Effector CD8-positive, alpha-beta T cell (primary cell): ENCODE data around the gene MECP2.
"Not testable (repeated sequence)": the region's sequence is repeated elsewhere in the genome, so short reads cannot be mapped to it uniquely, and the experiment has no call there.

Experiments
- DNase-seq: peaks from one replicate; lab custom pipeline; 2025; lab: John Stamatoyannopoulos, UW

Gene MECP2

DNA sequence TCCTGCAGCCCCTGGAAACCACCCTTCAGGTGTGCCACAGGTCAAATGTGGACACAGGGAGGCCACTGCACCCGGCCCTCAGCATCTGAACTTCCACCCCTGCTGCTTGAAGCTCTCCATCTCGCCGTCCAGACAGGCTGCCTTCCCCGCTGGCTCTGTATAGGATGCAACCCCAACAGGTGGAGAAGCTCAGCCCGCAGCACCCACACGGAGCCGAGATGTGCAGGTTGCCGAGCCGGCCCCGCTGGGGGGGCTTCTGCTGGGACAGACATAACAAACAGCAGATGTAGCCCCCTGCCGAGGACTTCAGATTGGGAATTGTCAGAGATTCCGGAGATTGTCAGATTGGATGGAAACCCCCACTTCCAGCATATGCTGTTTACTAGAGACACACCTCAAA lies 104.4 kb downstream of the MECP2 start:
- DNase-seq = no peak

DNA sequence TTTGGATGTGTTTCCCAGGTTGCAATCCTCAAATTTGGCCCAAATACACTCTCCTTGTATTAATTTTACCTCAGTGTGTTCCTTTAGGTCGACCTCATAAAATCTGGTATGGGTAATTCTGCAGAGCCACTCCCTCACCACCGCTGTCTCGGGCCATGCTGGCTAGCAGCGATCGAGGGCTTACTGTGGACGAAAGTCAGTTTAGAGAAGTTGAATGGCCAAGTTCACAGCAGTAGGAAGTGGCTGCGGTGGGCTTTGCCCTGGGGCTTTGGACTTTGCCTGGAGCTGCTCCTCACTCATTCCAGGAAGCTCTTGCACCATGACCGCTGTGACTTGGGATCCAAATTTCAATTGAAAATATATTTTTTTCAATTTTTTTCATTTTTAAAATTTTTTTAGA lies 105.3 kb downstream of the MECP2 start:
- no peak for DNase-seq

DNA sequence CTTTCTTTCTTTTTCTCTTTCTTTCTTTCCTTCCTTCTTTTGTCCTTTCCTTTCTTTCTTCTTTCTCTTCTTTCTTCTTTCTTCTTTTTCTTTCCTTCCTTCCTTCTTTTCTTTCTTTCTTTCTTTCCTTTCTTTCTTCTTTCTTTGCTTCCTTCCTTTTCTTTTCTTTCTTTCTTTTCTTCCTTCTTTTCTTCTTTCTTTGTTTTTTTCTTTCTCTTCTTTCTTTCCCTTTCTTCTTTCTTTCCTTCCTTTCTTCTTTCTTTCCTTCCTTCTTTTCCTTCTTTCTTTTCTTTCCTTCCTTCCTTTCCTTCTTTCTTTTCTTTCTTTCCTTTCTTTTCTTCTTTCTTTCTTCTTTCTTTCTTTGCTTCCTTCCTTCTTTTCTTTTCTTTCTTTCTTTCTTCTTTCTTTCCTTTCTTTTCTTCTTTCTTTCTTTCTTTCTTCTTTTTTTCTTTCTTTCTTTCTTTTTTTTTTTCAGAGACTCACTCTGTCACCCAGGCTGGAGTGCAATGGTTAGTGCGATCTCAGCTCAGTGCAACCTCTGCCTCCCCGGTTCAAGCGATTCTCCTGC lies 106.4 kb downstream of the MECP2 start:
- DNase-seq = no peak

DNA sequence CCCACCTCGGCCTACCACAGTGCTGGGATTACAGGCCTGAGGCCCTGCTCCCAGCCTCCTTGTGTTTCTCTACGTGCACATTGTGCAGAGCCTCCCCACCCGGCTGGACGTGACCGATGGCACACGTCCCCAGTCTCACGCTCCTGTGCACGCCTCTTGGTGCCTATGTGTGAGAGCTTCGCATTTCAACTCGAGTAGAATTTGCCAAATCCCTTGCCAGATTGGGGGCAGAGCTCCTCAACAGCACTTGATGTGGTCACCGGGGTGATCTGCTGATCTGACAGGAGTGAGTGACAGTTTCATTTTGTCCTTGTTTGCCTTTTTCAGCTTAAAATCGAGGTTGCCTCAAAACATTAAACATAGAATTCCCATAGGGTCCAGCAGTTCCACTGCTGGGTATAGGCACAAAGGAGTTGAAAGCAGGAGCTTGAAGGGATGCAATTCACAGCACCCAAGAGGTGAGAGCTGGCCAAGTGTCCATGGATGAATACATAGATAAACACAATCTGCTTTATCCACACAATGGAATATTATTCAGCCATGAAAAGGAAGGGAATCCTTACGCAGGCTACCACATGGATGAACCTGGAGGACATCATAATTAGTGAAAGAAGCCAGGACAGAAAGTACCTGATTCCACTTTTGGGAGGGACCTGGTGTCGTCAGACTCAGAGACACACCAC lies 107.4 kb downstream of the MECP2 start:
- DNase-seq = no peak

DNA sequence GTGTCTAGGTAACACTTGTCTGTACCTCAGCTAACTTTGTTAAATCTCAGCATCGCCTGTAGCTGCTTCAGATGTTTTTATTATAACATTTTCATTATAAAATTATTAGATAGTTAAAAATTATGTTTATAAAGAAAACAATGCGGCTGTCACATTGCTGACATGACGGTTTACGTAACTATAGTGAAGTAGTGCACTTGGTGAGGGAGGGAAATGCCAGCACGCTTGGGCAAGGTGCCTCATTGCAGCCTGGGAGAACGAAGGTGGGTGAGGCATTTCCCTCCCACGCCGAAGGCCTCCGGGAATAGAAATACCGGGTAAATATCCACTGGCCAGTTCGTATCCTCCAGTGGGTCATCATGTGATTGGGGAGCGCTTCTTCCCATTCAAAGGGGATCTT lies 109.0 kb downstream of the MECP2 start:
- no peak for DNase-seq

DNA sequence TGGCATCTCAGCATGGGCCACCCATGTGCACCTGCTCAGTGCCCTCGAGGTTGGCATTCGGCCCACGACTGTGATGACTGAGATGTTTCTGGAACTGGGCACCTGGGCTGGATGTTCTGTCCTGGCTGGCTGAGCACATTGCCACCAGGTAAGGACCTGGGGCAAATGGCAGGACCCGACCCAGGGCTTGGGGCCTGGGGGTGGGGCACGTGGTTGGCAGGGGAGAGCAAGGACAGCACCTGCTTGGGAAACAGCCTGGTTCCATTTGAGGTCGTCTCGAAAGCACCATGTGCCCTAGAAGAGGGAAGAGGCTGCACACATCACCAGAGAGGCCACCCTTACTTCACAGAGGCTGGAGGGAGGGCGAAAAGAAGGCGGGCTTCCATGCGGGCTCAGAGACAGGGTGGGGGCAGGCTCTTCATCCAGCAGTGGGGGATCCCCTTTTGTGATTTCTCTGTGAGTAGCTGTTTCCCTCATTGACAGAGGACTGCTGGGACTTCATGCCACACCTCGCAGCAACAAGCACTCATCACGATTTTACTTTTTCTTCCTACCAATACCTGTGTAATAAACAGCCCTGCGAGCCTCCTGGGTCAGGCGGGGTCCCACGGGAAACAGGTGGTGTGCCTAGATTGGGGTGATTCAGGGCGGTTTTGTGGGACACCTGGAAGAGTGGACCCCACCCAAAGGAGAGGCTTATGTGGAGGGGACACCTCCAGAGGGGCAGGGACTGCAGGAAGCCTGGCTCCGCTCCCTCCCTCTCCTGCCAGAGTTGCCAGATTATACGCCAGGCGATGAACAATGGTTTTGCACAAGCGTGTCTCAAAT lies 113.0 kb downstream of the MECP2 start:
- DNase-seq = no peak

DNA sequence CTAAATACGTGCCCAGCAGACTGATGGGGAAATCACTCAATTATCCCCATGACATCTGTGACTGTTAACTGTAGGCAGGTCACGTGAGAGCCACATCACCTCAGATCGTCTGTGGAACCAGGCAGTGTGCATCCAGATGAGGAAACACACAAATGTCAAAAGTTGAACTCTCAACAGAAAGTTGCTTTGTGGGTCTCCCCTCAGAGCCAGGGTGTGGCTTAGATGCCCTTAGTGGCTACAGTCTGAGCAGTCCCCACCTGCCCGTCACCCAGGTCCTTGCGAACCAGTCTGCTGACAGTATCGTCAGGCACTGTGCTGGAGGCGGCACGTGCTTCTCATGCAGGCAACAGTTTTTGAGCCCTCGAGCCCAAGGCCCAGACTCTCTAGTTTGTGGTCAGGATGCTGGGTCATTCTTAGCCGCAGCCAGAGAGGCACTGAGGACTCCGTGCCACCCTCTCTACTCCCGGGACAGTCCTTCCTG lies 114.2 kb downstream of the MECP2 start:
- no peak for DNase-seq

DNA sequence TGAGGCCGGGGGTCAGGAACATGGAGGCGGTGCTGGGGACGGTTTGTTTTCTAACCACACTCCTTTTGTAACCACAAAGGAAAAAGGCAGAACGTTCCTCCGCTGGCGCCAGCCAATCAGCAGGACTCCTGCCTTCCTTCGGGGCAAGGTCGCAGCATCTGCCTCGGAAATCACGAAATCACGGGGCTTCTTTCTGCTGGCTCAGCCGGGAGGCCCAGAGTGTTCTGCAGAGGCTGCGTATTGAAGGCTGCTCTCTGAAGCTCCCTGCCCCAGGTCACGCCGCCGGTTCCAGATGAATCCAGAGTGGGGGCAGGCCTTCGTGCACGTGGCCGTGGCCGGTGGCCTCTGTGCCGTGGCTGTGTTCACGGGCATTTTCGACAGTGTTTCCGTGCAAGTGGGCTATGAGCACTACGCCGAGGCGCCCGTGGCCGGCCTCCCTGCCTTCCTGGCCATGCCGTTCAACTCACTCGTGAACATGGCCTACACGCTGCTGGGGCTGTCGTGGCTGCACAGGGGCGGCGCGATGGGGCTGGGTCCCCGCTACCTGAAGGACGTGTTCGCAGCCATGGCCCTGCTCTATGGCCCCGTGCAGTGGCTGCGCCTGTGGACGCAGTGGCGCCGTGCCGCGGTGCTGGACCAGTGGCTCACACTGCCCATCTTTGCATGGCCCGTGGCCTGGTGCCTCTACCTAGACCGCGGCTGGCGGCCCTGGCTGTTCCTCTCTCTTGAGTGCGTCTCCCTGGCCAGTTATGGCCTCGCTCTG lies 115.6 kb downstream of the MECP2 start:
- peak; percentile 27 for DNase-seq

DNA sequence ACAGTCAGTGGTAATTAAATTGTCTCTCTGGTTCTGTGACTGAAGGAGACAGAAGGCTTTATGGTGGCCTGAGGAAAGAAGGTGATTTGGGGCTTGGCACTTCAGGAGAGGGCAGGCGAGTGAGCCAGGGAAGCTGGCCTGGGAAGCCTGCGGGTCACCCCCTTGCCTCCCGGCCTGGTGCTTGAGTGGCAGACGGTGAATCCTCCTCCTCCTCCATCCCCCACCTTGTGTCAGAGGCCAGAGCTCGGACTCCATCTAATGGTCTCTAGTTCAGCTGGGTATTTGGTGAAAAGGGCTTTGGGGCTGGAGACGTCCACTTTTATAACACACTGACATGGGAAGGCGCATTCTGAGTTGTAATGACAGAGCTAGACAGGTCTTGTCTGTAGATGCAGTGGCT lies 116.3 kb downstream of the MECP2 start:
- DNase-seq = no peak

DNA sequence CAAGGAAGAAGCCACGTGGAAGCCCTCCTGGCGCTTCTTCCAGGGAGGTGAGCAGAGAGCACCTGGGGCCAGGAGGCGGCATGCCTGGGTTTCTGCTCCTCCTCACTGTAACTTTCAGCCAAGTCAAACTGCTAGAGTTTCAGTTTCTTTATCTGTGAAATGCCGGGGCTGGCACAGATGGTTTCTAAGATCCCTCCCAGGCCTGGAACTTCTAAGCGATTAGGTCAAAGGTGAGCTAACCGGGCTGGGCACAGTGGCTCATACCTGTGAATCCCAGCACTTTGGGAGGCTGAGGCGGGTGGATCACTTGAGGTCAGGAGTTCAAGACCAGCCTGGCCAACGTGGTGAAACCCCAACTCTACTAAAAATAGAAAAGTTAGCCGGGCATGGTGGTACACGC lies 117.1 kb downstream of the MECP2 start:
- DNase-seq = not testable (repeated sequence)

DNA sequence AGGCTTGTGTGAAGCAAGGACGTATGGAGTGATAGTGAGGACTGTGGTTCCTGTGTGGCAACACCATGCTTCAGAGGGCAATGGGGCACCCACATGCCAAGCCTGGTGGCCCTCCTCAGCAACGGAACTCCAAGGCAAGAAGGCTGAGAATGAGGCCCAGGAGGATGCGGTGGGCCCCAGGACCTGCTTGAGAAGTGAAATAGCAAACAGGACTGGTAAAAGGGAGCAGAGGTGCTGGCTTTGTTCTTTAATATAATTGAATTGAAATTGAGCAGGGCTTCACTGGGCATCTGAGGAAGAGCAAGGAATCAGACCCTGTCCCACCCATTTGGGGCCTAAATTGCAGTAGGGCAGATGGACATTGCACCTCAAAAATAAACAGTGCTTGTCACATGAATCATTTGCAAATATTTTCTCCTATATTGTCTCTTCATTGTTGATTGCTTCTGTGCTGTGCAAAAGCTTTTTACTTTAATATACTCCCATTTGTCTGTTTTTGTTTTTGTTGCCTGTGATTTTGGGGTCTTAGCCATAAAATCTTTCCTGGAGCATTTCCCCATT lies 122.7 kb downstream of the MECP2 start:
- DNase-seq = no peak

DNA sequence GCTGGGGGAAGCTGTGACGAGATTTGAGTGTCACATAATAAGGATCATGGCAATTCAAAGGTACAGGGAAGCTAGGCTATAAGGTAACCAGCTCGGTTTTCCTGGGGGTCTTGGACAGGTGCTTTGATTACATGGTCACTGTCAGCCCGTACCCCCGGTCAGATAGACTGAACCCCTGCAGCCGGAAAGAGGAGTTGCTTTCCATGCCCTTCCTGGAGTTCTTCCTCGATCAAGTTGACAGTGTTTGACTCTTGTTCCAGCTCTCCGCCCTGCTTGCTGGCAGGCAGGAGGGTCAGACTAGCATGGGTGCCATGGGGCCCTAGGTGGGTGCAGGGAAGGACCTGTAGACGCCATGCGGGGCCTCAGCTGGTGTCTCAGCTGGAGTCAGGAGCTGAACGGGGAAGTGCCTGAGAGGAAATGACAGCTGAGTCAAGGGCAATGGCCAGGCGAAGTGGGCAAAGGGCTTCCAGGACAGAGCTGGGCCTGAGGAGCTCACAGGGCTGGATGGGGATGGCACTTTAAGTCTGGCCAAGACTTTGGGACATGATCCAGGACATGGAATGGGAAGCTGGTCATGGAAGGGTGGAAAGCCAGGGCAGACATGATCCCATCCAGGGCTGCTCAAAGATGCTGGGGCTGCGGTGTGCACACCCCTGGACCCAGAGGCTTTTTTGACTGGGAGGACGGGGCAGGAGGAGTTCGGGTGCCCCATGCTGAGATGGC lies 123.4 kb downstream of the MECP2 start:
- no peak for DNase-seq

DNA sequence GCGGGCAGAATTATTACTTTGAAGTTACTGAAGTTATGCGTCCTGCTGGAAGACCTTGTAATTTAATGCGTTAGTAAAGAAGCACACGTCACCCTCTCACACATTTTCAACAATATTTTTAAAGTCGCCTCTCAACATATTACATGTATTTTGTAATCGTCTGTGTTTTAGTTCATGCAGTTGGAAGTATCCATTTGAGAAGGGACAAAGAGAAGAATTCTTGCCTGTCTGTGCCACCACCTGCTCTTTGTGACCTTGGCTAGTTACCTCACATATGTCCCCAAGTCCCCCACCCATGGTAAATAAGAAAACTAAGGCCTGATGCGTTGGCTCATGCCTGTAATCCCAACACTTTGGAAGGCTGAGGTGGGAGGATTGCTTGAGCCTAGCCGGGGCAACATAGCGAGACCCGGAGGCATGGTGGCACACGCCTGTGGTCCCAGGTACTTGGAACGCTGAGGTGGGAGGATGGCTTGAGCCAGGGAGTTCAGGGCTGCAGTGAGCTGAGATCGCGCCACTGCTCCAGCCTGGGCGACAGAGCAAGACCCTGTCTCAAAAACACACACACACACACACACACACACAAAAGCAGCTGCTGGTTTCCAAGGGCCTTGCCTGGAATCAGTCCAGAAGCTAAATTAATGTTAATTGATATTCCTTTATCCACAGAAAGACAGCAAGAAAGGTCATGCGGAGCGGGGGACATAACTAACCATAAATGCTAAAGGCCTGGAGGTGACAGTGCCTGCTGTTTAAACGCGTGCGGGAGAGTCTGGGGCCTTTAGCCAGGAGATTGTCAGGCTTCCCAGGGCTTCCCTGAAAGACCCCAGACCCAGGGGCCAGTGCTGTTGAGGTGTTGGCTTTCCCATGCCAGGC lies 124.2 kb downstream of the MECP2 start:
- no peak for DNase-seq

DNA sequence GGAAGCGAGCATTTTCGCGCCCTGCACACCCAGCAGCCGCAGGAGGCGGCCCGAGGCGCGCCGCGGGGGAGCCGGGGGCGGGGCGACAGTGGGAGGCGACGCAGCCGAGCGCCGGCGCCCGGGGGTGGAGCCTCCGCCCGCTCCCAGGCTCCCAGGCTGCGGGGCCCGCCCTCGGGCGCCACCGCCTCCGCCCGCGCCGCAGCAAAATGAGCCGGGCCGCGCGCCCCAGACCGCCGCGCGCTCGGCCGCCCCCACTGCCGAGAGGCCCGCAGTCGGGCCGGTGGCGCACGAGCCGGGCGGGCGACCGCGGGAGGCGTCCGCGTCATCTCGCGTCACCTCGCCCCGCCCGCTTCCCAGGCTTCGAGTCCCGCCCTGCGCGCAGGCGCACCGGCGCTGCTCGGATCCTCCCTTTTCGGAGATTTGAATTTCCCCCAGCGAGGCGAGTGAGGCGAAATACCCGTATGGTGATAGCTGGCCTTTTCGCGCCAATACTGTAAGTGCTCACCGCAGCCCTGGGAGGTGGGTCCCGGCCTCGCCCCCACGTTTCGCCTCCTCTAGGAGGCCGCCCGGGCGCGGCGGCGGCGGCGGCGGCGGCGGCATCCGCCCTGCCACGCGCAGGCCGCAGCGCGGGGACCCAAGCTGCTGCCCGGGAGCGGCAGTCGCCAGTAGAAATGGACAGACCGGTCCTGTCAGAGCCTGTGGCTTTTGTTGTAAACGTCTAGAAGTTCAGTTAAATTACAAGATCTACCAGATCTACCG lies 125.0 kb downstream of the MECP2 start, which contains the start of gene TMEM187:
Gene TMEM187 (plus strand): TSS at position 387 of the 759 bp plus-strand sequence. CDS start 9,309 bp downstream, outside the sequence.
- DNase-seq = peak; percentile 74
